Mesendoderm (in vitro differentiated cells): ENCODE results near the gene C11orf71.

Source experiments
- DNase-seq: peaks from one replicate; pipeline ENCODE4 v3.0.0; 2013
- H2AK5ac ChIP-seq: 2 replicates; pipeline ENCODE4 v1.6.1; 2013; ENCODE audit warnings: low read length, inconsistent platforms
- H2BK120ac ChIP-seq: 2 replicates; pipeline ENCODE4 v1.6.1; 2013; ENCODE audit warnings: low read depth, mild to moderate bottlenecking, low read length, moderate library complexity, mixed read lengths
- H2BK15ac ChIP-seq: replicated peaks from 2 replicates; pipeline ENCODE4 v1.6.1; 2013; ENCODE audit warnings: low read depth, mild to moderate bottlenecking, moderate library complexity
- H2BK5ac ChIP-seq: 2 replicates; pipeline ENCODE4 v1.6.1; 2013; ENCODE audit warnings: low read length, inconsistent platforms
- H3K18ac ChIP-seq: 2 replicates; pipeline ENCODE4 v1.6.1; 2013; ENCODE audit warnings: mild to moderate bottlenecking, low read length, mixed read lengths
- H3K23ac ChIP-seq: one replicate; pipeline ENCODE4 v1.6.1; 2013; ENCODE audit warnings: low read length
- H3K27ac ChIP-seq: 2 replicates; pipeline ENCODE4 v1.5.1; 2013; ENCODE audit warnings: low read depth, mild to moderate bottlenecking, inconsistent platforms, low read length, moderate library complexity
- H3K27me3 ChIP-seq: 2 replicates; pipeline ENCODE4 v1.6.1; 2013; ENCODE audit warnings: low read length, control low read depth, mild to moderate bottlenecking, inconsistent platforms; ENCODE audit not compliant: insufficient read depth, poor library complexity
- H3K36me3 ChIP-seq: 2 replicates; pipeline ENCODE4 v1.6.1; 2013; ENCODE audit warnings: low read length, inconsistent platforms; ENCODE audit not compliant: control insufficient read depth, insufficient read depth
- H3K4ac ChIP-seq: one replicate; pipeline ENCODE4 v1.6.1; 2013; ENCODE audit warnings: low read depth, mild to moderate bottlenecking, low read length, moderate library complexity
- H3K4me1 ChIP-seq: 2 replicates; pipeline ENCODE4 v1.6.1; 2013; ENCODE audit warnings: low read depth, low read length, inconsistent platforms; ENCODE audit not compliant: control insufficient read depth
- H3K4me2 ChIP-seq: 2 replicates; pipeline ENCODE4 v1.6.1; 2013; ENCODE audit warnings: low read length
- H3K4me3 ChIP-seq: 2 replicates; pipeline ENCODE4 v1.5.1; 2013; ENCODE audit warnings: mild to moderate bottlenecking, low read length
- H3K56ac ChIP-seq: one replicate; pipeline ENCODE4 v1.6.1; 2013; ENCODE audit warnings: low read length
- H3K79me1 ChIP-seq: 2 replicates; pipeline ENCODE4 v1.6.1; 2013; ENCODE audit warnings: low read length, inconsistent platforms
- H3K79me2 ChIP-seq: 2 replicates; pipeline ENCODE4 v1.6.1; 2013; ENCODE audit warnings: mild to moderate bottlenecking, low read length; ENCODE audit not compliant: control insufficient read depth, insufficient read depth
- H3K9ac ChIP-seq: 2 replicates; pipeline ENCODE4 v1.6.1; 2013; ENCODE audit warnings: low read length, inconsistent platforms
- H4K5ac ChIP-seq: one replicate; pipeline ENCODE4 v1.6.1; 2013; ENCODE audit warnings: low read length
- H4K8ac ChIP-seq: one replicate; pipeline ENCODE4 v1.6.1; 2013; ENCODE audit warnings: low read depth, mild to moderate bottlenecking, control low read depth, low read length, moderate library complexity
- WGBS: extraction: QIAGEN DNeasy Blood & Tissue Kit; methylation state at CpG from one replicate; pipeline ENCODE4 v1.1.7; 2013; ENCODE audit warnings: low lambda C conversion rate, missing lambda C conversion rate; ENCODE audit not compliant: insufficient coverage; ENCODE audit errors: extremely low coverage; 5-methylcytosine and 5-hydroxymethylcytosine counted together

C11orf71 gene

DNA sequence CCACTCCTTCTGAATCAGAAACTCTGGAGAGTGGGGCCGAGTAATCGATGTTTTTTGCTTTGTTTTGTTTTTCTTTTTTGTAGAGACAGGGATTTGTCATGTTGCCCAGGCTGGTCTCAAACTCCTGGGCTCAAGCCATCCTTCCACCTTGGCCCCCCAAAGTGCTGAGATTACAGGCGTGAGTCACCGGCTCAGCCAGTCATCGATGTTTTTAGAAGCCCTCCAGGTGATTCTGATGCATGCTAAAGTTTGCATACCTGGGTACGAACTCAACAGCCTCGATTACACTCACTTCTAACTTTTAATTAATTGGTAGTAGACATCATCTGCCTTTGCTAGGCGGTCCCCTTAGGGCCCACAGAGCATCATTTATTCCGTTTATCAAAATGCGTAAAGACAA is 50.3 kb downstream of the C11orf71 start:
- Histone ChIP-seq H3K56ac (no peak overlapping the region), H4K5ac (no peak overlapping the region), H2AK5ac (no peak overlapping the region), H3K4me2 (no peak overlapping the region), H2BK5ac (no peak overlapping the region), H4K8ac (no peak overlapping the region), H2BK120ac (no peak overlapping the region), H3K4ac (no peak overlapping the region), H3K36me3 (no peaks in the 10 kb centered on the region), H3K18ac (no peak overlapping the region), H3K23ac (no peak overlapping the region), H3K9ac (no peak overlapping the region), H3K27me3 (no peaks in the 10 kb centered on the region), H3K79me2 (no peaks in the 10 kb centered on the region), H3K79me1 (no peaks in the 10 kb centered on the region), H3K4me3 (no peak overlapping the region), H3K27ac (no peak overlapping the region), H2BK15ac (no peak overlapping the region), H3K4me1 (no peaks in the 10 kb centered on the region)
- no CpG with 5 or more reads among the region's 10 CpGs for WGBS
- peak; percentile 30 for DNase-seq
